Testis (tissue), 3 donors: Measurements from ENCODE around the gene ABCA13. TPM values are rescaled to one million over a fixed set of nuclear protein-coding genes. Genes with fewer than 3 reads are reported as not detected.

Experiments used
- DNase-seq: peaks from one replicate; pipeline ENCODE4 v3.0.0-alpha.2; 2019
- H3K27ac ChIP-seq, 2 donors: fragments of 200-600 bp; sonication (generic); one replicate each; pipeline ENCODE4 v1.5.1; 2019
- H3K27me3 ChIP-seq: fragments of 200-600 bp; sonication (generic); one replicate; pipeline ENCODE4 v1.5.1; 2019
- H3K36me3 ChIP-seq: fragments of 200-600 bp; sonication (generic); one replicate; pipeline ENCODE4 v1.5.1; 2017; ENCODE audit warnings: low read depth; ENCODE audit errors: missing control alignments
- H3K4me1 ChIP-seq: fragments of 200-600 bp; sonication (generic); one replicate; pipeline ENCODE4 v1.5.1; 2019
- H3K4me3 ChIP-seq, 2 donors: fragments of 200-600 bp; sonication (generic); one replicate each; pipeline ENCODE4 v1.5.1; 2017 to 2019
- H3K9me3 ChIP-seq: fragments of 200-600 bp; sonication (generic); one replicate; pipeline ENCODE4 v1.5.1; 2017
- POLR2A ChIP-seq: fragments of 450-650 bp; IDR thresholded peaks from one replicate; pipeline ENCODE4 v1.6.1; 2017; ENCODE audit warnings: antibody characterized with exemption, mild to moderate bottlenecking, moderate library complexity
- WGBS, 2 donors: methylation state at CpG; one replicate each; pipeline ENCODE4 v1.1.5; 2018; 5-methylcytosine and 5-hydroxymethylcytosine counted together
- intact Hi-C: fragments of 100-400 bp; cut with DNase I; formaldehyde crosslinking; loops from one replicate; pipeline ENCODE4 v1.15.1; 2023; ENCODE audit warnings: low total_unique reads
- polyA plus RNA-seq: library from polyadenylated mRNA; stranded (reverse); fragments of 350-450 nt; fragmentation: Illumina TruSeq; extraction: RNeasy Lipid Tissue Mini Kit (QIAGEN cat#74804); gene quantifications from one replicate; pipeline ENCODE4 v1.2.3, GENCODE V29; 2014; ENCODE audit warnings: low read depth, low replicate concordance; ENCODE audit not compliant: insufficient read depth
- total RNA-seq, 2 donors: library from RNA; depleted of rRNA; stranded (reverse); fragments of >200 nt; gene quantifications; one replicate each; pipeline ENCODE4 v1.2.3, GENCODE V29; 2016
- TF ChIP-seq, protein P1 (sequence below), 3 experiments: fragments of 450-650 bp in 2 of 3; fragments of 200-600 bp in 1 of 3; sonication (generic) in 1 of 3; IDR thresholded peaks; one replicate each; pipeline ENCODE4 v1.5.1; 2016 to 2019; ENCODE audit warnings: antibody characterized with exemption in 3 of 3, mild to moderate bottlenecking in 2 of 3, moderate library complexity in 1 of 3

ABCA13 gene
- total and polyA plus RNA-seq, 3 donors from 2014 or later, result 3.5 to 7.3 (median 4.3) TPM

DNA sequence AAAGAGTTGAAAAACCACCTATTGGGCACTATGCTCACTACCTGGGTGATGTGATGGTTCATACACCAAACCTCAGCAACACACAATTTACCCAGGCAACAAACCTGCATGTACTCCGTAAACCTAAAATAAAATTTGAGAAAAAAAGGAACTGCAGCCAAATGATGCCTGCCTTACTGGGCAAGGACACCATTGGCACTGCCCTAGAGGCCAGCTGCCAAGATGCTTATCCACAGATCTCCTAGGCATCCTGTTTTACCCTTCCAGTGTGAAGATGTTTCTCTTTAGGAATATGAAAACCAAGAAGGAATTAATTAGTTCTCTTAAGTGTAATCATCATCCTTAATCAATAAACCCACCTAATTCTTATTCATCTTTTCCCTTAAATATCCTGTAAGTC is 133.4 kb downstream of the ABCA13 start:
- no peak for DNase-seq
- H3K27me3 ChIP-seq, result no peaks in the 10 kb centered on the region
- no peak overlapping the region for H3K27ac ChIP-seq
- H3K4me3 ChIP-seq, result no peak overlapping the region
- WGBS, 2 donors, result 82 to 100% methylated on average over 1 of the region's 1 CpG
- no peaks in the 10 kb centered on the region for H3K9me3 ChIP-seq
- H3K36me3 ChIP-seq, result no peaks in the 10 kb centered on the region
- H3K4me1 ChIP-seq, result peaks cover 4% of the 10 kb centered on the region
- intact Hi-C loops, result no loop called here
- TF ChIP-seq POLR2A, result no peak
- TF ChIP-seq, protein P1, sequence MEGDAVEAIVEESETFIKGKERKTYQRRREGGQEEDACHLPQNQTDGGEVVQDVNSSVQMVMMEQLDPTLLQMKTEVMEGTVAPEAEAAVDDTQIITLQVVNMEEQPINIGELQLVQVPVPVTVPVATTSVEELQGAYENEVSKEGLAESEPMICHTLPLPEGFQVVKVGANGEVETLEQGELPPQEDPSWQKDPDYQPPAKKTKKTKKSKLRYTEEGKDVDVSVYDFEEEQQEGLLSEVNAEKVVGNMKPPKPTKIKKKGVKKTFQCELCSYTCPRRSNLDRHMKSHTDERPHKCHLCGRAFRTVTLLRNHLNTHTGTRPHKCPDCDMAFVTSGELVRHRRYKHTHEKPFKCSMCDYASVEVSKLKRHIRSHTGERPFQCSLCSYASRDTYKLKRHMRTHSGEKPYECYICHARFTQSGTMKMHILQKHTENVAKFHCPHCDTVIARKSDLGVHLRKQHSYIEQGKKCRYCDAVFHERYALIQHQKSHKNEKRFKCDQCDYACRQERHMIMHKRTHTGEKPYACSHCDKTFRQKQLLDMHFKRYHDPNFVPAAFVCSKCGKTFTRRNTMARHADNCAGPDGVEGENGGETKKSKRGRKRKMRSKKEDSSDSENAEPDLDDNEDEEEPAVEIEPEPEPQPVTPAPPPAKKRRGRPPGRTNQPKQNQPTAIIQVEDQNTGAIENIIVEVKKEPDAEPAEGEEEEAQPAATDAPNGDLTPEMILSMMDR (IDR thresholded peaks at IDR 0.05), result no peak

DNA sequence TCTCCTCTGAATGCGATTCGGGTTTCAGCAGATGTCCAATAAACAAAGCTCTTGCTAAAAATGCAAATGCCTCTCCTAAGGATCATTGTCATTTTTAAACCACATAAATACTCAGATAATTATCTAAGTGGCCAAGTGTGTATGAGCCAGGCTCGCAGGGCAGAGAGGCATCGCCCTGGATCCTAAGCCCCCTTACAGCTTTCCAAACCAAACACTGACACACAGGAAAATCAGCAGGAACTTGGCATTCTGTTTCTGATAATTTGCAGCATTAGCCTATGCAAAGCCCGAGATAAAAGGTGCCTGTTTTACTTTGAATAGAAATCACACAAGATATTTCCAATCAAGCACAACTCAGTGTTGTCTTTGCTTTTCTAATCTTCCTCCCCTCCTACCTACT is 134.4 kb downstream of the ABCA13 start:
- no peak for TF ChIP-seq POLR2A
- TF ChIP-seq, protein P1 (IDR thresholded peaks at IDR 0.05), result no peak
- no peaks in the 10 kb centered on the region for H3K4me1 ChIP-seq
- no peaks in the 10 kb centered on the region for H3K27me3 ChIP-seq
- no peak for DNase-seq
- intact Hi-C loops, result no loop called here
- no peaks in the 10 kb centered on the region for H3K9me3 ChIP-seq
- no peak overlapping the region for H3K27ac ChIP-seq
- 79 to 93% methylated on average over 5 of the region's 5 CpGs for WGBS, 2 donors
- H3K36me3 ChIP-seq, result no peaks in the 10 kb centered on the region
- H3K4me3 ChIP-seq, result no peak overlapping the region

DNA sequence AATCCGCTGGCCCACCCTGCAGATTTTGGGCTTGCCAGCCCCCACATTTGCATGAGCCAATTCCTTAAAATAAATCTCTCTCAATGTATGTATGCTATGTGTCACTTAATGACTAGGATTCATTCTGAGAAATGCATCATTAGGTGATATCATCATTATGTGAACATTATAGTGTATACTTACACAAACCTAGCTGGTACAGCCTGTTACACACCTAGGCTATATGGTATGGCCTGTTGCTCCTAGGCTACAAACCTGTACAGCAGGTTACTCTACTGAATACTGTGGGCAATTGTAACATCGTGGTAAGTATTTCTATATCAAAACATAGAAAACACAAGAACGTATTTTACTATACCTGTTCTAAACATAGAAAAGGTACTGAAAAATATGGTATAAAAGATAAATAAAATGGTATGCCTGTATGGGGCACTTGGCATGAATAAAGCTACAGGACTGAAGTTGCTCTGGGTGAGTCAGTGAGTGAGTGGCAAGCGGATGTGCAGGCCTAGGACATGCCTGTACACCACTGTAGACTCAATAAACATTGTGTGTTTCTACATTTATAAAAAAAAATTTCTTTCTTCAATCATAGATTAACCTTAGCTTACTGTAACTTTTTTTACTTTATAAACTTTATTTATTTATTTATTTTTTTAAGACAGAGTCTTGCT is 135.9 kb downstream of the ABCA13 start:
- intact Hi-C loops, result no loop called here
- WGBS, 2 donors, result 89 to 94% methylated on average over 4 of the region's 4 CpGs

DNA sequence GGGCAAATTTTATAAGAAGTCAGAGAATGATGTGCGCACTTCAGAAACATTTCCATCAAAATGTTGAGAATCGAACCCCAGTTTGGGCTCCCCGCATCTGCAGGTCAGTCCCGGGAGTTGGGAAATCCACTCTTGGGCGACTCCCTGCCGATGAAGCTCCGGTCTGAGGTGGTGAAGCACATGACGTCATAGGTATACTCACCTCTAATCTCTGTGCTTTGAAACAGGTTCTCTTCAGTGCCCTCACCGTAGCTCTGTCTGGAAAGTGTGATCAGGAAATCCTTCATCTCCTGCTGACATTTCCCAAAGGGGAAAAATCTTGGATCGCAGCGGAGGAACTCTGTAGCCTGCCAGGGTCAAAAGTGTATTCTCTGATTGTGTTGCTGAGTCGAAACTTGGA is 138.5 kb downstream of the ABCA13 start:
- DNase-seq, result no peak
- Histone ChIP-seq H3K27me3 (no peaks in the 10 kb centered on the region), H3K4me1 (no peaks in the 10 kb centered on the region), H3K4me3 (no peak overlapping the region), H3K9me3 (no peaks in the 10 kb centered on the region), H3K36me3 (no peaks in the 10 kb centered on the region), H3K27ac (no peak overlapping the region)
- TF ChIP-seq POLR2A, result no peak
- TF ChIP-seq, protein P1 (IDR thresholded peaks at IDR 0.05), result no peak
- intact Hi-C loops, result no loop called here
- 73 to 86% methylated on average over 12 of the region's 12 CpGs for WGBS, 2 donors

More for the DNA sequence above, 135.9 kb downstream of the ABCA13 start:
- Histone ChIP-seq H3K27ac (no peak overlapping the region), H3K36me3 (no peaks in the 10 kb centered on the region), H3K4me3 (no peak overlapping the region), H3K9me3 (no peaks in the 10 kb centered on the region), H3K27me3 (no peaks in the 10 kb centered on the region), H3K4me1 (no peaks in the 10 kb centered on the region)
- TF ChIP-seq, protein P1 (IDR thresholded peaks at IDR 0.05), result no peak
- TF ChIP-seq POLR2A, result no peak
- DNase-seq, result no peak
